HEK293 (cell line): Measurements from ENCODE around the gene GIMAP5.
A peak's percentile ranks its signal among the peaks of the same experiment; 100 is the strongest.

Experiments used
- BCL11A ChIP-seq: fragments of 450-650 bp; formaldehyde crosslinking; IDR thresholded peaks from 2 replicates; pipeline ENCODE4 v1.5.1; 2016; ENCODE audit warnings: low read depth, missing biosample characterization, missing genetic modification characterization
- KLF10 ChIP-seq: fragments of 450-650 bp; IDR thresholded peaks from 2 replicates; pipeline ENCODE4 v1.5.1; 2018; ENCODE audit warnings: missing biosample characterization, mild to moderate bottlenecking, missing genetic modification characterization
- PBX3 ChIP-seq: sonication (generic); formaldehyde crosslinking; IDR thresholded peaks from 2 replicates; pipeline ENCODE4 v1.8.1; 2022; ENCODE audit warnings: mild to moderate bottlenecking, moderate library complexity, missing genetic modification reagents
- REPIN1 ChIP-seq: fragments of 450-650 bp; formaldehyde crosslinking; IDR thresholded peaks from 2 replicates; pipeline ENCODE4 v1.5.1; 2017; ENCODE audit warnings: missing biosample characterization, missing genetic modification characterization, low read depth
- TSHZ1 ChIP-seq: fragments of 450-650 bp; formaldehyde crosslinking; IDR thresholded peaks from 2 replicates; pipeline ENCODE4 v1.5.1; 2016; ENCODE audit warnings: missing biosample characterization, missing genetic modification characterization, borderline replicate concordance
- ZBTB10 ChIP-seq: fragments of 450-650 bp; formaldehyde crosslinking; IDR thresholded peaks from 2 replicates; pipeline ENCODE4 v1.5.1; 2016; ENCODE audit warnings: missing biosample characterization, missing genetic modification characterization
- ZFP41 ChIP-seq: fragments of 450-650 bp; formaldehyde crosslinking; IDR thresholded peaks from 2 replicates; pipeline ENCODE4 v1.5.1; 2016; ENCODE audit warnings: missing biosample characterization, missing genetic modification characterization, borderline replicate concordance
- ZNF148 ChIP-seq: fragments of 450-650 bp; formaldehyde crosslinking; IDR thresholded peaks from 2 replicates; pipeline ENCODE4 v1.5.0; 2017; ENCODE audit warnings: missing biosample characterization, missing genetic modification characterization, borderline replicate concordance
- ZNF157 ChIP-seq: fragments of 450-650 bp; formaldehyde crosslinking; IDR thresholded peaks from 2 replicates; pipeline ENCODE4 v1.5.1; 2016; ENCODE audit warnings: missing biosample characterization, missing genetic modification characterization
- ZNF2 ChIP-seq: fragments of 450-650 bp; formaldehyde crosslinking; IDR thresholded peaks from 2 replicates; pipeline ENCODE4 v1.5.1; 2016; ENCODE audit warnings: missing biosample characterization, missing genetic modification characterization
- ZNF223 ChIP-seq: fragments of 450-650 bp; formaldehyde crosslinking; IDR thresholded peaks from 2 replicates; pipeline ENCODE4 v1.5.1; 2016; ENCODE audit warnings: missing biosample characterization, missing genetic modification characterization
- ZNF354C ChIP-seq: fragments of 450-650 bp; formaldehyde crosslinking; IDR thresholded peaks from 2 replicates; pipeline ENCODE4 v1.5.1; 2016; ENCODE audit warnings: missing biosample characterization, missing genetic modification characterization, low read depth, borderline replicate concordance
- ZNF37A ChIP-seq: fragments of 450-650 bp; IDR thresholded peaks from 2 replicates; pipeline ENCODE4 v1.5.1; 2018; ENCODE audit warnings: missing biosample characterization, missing genetic modification characterization
- ZNF394 ChIP-seq: fragments of 450-650 bp; formaldehyde crosslinking; IDR thresholded peaks from 2 replicates; pipeline ENCODE4 v1.5.1; 2016; ENCODE audit warnings: missing biosample characterization, missing genetic modification characterization, mild to moderate bottlenecking, moderate library complexity, borderline replicate concordance
- ZNF404 ChIP-seq: fragments of 450-650 bp; formaldehyde crosslinking; IDR thresholded peaks from 2 replicates; pipeline ENCODE4 v1.5.1; 2017; ENCODE audit warnings: missing biosample characterization, missing genetic modification characterization
- ZNF473 ChIP-seq: fragments of 450-650 bp; formaldehyde crosslinking; IDR thresholded peaks from 2 replicates; pipeline ENCODE4 v1.5.1; 2017; ENCODE audit warnings: missing biosample characterization, missing genetic modification characterization
- ZNF624 ChIP-seq: fragments of 450-650 bp; formaldehyde crosslinking; IDR thresholded peaks from 2 replicates; pipeline ENCODE4 v1.5.1; 2017; ENCODE audit warnings: missing biosample characterization, missing genetic modification characterization
- ZNF629 ChIP-seq: fragments of 450-650 bp; formaldehyde crosslinking; IDR thresholded peaks from 2 replicates; pipeline ENCODE4 v1.5.1; 2017; ENCODE audit warnings: missing biosample characterization, missing genetic modification characterization
- ZNF654 ChIP-seq: fragments of 450-650 bp; formaldehyde crosslinking; IDR thresholded peaks from 2 replicates; pipeline ENCODE4 v1.5.1; 2016; ENCODE audit warnings: low read depth, missing biosample characterization, missing genetic modification characterization
- ZNF677 ChIP-seq: fragments of 450-650 bp; IDR thresholded peaks from 2 replicates; pipeline ENCODE4 v1.5.0; 2018; ENCODE audit warnings: missing biosample characterization, mild to moderate bottlenecking, missing genetic modification characterization, moderate library complexity
- ZSCAN18 ChIP-seq: fragments of 450-650 bp; formaldehyde crosslinking; IDR thresholded peaks from 2 replicates; pipeline ENCODE4 v1.5.1; 2016; ENCODE audit warnings: missing biosample characterization, missing genetic modification characterization
- TF ChIP-seq, protein P1 (sequence below): fragments of 450-650 bp; IDR thresholded peaks from 2 replicates; pipeline ENCODE4 v1.5.1; 2018; ENCODE audit warnings: missing biosample characterization, missing genetic modification characterization
- TF ChIP-seq, protein P2 (sequence below): fragments of 450-650 bp; formaldehyde crosslinking; IDR thresholded peaks from 2 replicates; pipeline ENCODE4 v1.5.1; 2017; ENCODE audit warnings: missing biosample characterization, missing genetic modification characterization

GIMAP5 gene

GRCh38 chr7:150788474-150789269, 51.5 kb downstream of the GIMAP5 start (continued):
- TF ChIP-seq ZNF148 (tag by site-specific recombination) (no peak), ZNF624 (tag by site-specific recombination) (no peak), REPIN1 (no peak), ZNF654 (tag by site-specific recombination) (no peak), ZFP41 (tag by site-specific recombination) (no peak), TSHZ1 (tag by site-specific recombination) (0 out of 2 replicates have a peak, but pooled peaks have one; percentile 9), ZBTB10 (tag by site-specific recombination) (no peak), ZNF37A (tag by site-specific recombination) (no peak), ZNF404 (tag by site-specific recombination) (no peak), ZNF394 (0 out of 2 replicates have a peak, but pooled peaks have one; percentile 7), ZNF629 (tag by site-specific recombination) (peak; percentile 97), ZNF677 (tag by site-specific recombination) (no peak), ZNF354C (tag by site-specific recombination) (no peak), ZNF2 (no peak), KLF10 (tag by site-specific recombination) (no peak), ZSCAN18 (tag by site-specific recombination) (no peak), BCL11A (tag by site-specific recombination) (no peak), PBX3 (CRISPR knock-in tag) (no peak), ZNF473 (tag by site-specific recombination) (no peak), ZNF157 (tag by site-specific recombination) (no peak), ZNF223 (tag by site-specific recombination) (no peak)
- TF ChIP-seq, protein P1, sequence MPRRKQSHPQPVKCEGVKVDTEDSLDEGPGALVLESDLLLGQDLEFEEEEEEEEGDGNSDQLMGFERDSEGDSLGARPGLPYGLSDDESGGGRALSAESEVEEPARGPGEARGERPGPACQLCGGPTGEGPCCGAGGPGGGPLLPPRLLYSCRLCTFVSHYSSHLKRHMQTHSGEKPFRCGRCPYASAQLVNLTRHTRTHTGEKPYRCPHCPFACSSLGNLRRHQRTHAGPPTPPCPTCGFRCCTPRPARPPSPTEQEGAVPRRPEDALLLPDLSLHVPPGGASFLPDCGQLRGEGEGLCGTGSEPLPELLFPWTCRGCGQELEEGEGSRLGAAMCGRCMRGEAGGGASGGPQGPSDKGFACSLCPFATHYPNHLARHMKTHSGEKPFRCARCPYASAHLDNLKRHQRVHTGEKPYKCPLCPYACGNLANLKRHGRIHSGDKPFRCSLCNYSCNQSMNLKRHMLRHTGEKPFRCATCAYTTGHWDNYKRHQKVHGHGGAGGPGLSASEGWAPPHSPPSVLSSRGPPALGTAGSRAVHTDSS = no peak
- TF ChIP-seq, protein P2, sequence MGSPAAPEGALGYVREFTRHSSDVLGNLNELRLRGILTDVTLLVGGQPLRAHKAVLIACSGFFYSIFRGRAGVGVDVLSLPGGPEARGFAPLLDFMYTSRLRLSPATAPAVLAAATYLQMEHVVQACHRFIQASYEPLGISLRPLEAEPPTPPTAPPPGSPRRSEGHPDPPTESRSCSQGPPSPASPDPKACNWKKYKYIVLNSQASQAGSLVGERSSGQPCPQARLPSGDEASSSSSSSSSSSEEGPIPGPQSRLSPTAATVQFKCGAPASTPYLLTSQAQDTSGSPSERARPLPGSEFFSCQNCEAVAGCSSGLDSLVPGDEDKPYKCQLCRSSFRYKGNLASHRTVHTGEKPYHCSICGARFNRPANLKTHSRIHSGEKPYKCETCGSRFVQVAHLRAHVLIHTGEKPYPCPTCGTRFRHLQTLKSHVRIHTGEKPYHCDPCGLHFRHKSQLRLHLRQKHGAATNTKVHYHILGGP = no peak
